Measurements from ENCODE around the gene TYW1.
"Not testable (repeated sequence)": the region's sequence is repeated elsewhere in the genome, so short reads cannot be mapped to it uniquely, and the experiment has no call there.

The TYW1 gene

DNA sequence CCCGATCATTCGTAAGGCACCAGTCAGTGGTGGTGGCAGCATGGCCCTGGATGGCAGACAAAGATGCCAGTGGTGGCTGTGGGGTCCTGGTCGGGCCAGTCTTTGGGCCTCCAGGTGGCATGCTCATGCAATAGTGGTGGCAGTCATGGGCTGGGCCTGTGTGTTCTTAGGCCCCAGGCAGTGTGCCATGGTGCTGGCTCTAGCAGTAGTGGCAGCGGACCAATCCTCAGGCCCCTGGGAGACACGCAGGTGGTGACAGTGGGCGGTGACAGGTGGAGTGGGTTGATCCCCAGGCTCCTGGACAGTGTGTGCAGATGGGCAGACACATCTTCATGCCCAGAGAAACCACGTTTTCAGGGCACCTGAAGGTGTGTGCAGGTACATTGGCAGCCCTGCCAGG lies 159.4 kb downstream of the TYW1 start:
- H3K9me3 Mint-ChIP-seq = peaks cover 25% of the 10 kb centered on the region
- not testable (repeated sequence) for H3K4me3 Mint-ChIP-seq; H3K27ac Mint-ChIP-seq; H3K4me1 Mint-ChIP-seq (ENCODE audit: low read depth); H3K27me3 Mint-ChIP-seq (ENCODE audit: low read depth)
- H3K36me3 Mint-ChIP-seq (ENCODE audit: low read depth) = peaks cover 17% of the 10 kb centered on the region

DNA sequence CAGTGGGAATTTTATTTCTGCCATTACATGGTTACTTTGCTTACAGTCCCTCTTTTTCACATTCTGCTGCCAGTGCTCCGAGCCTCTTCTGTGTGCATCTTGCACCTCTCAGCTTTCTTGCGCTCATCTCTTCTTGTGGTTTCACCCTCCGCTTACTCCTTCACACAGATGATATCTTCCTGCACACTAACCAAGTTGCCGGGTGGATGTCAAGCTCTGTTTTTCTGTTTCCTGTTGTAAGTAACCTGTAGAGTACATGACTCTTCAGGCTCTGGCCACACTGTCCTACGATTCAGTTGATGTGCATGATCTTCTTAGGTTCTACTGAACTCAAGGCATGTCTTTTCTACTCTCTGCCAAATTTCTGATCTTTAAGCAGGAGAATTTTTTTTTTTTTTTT lies 166.7 kb downstream of the TYW1 start:
- not testable (repeated sequence) for H3K9me3 Mint-ChIP-seq; H3K36me3 Mint-ChIP-seq (ENCODE audit: low read depth); H3K4me1 Mint-ChIP-seq (ENCODE audit: low read depth); H3K4me3 Mint-ChIP-seq; H3K27me3 Mint-ChIP-seq (ENCODE audit: low read depth)
- H3K27ac Mint-ChIP-seq = peak overlapping the region; percentile 68

DNA sequence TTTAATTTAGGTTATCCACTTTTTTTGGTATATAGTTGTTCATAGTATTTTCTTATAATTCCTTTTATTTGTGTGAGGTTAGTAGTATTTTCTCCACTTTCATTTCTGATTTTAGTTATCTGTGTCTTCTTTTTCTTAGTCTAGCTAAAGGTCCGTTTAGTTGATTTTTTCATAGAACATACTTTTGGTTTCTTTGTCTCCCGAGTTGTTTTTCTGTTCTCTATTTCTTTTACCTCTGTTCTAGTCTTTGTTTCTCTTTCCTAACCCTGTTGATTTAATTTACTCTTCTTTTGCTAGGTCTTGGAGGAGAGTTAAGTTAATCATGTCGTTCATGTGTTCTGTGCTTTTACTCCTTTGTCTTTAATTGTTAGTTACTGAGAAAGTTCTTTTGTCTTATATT lies 174.5 kb downstream of the TYW1 start:
- H3K4me3 Mint-ChIP-seq; H3K9me3 Mint-ChIP-seq; H3K36me3 Mint-ChIP-seq (ENCODE audit: low read depth); H3K27me3 Mint-ChIP-seq (ENCODE audit: low read depth); H3K27ac Mint-ChIP-seq; H3K4me1 Mint-ChIP-seq (ENCODE audit: low read depth): not testable (repeated sequence)

GRCh38 chr7:67176730-67177129 lies 180.1 kb downstream of the TYW1 start:
- H3K27me3 Mint-ChIP-seq (ENCODE audit: low read depth); H3K36me3 Mint-ChIP-seq (ENCODE audit: low read depth); H3K9me3 Mint-ChIP-seq; H3K4me3 Mint-ChIP-seq; H3K27ac Mint-ChIP-seq; H3K4me1 Mint-ChIP-seq (ENCODE audit: low read depth): not testable (repeated sequence)

GRCh38 chr7:67178915-67179688 lies 182.5 kb downstream of the TYW1 start:
- H3K27ac Mint-ChIP-seq; H3K4me3 Mint-ChIP-seq; H3K9me3 Mint-ChIP-seq; H3K36me3 Mint-ChIP-seq (ENCODE audit: low read depth); H3K4me1 Mint-ChIP-seq (ENCODE audit: low read depth); H3K27me3 Mint-ChIP-seq (ENCODE audit: low read depth): not testable (repeated sequence)

DNA sequence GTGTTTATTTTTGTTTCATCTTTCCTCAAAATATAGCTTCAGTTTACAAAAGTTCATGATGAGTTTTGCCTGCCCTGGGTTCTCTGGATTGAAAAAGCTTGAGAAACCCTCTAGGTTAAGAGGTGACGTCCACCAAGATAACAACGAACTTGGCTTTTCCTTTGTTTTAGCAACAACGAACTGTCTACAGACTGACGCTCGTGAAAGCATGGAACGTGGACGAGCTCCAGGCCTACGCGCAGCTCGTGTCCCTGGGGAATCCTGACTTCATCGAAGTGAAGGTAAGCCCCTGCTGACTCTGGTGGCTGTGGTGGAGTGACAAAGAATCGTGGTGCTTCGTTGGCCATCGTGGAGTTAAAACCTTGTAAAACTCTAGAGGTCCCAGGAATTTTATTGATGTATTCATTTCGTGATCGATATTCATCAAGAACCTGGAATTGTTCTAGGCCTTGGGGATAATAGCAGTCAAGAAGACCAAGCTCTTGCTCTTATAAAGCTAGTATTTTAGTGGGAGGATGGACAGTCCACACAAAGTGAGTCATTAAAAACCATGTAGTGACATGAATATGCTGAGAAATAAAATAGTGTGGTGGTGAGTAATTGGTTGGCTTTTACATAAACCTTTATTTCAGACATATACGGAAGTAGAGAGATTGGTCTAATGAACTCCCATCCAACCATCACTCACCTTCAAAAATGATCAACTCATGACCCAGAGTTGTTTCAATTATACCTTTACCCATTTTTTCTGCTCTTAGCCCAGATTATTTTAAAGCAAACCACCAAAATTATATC lies 186.5 kb downstream of the TYW1 start:
- H3K4me1 Mint-ChIP-seq (ENCODE audit: low read depth); H3K36me3 Mint-ChIP-seq (ENCODE audit: low read depth); H3K4me3 Mint-ChIP-seq; H3K27ac Mint-ChIP-seq; H3K9me3 Mint-ChIP-seq; H3K27me3 Mint-ChIP-seq (ENCODE audit: low read depth): not testable (repeated sequence)

GRCh38 chr7:67184912-67185659 lies 188.5 kb downstream of the TYW1 start:
- not testable (repeated sequence) for H3K4me3 Mint-ChIP-seq; H3K36me3 Mint-ChIP-seq (ENCODE audit: low read depth); H3K4me1 Mint-ChIP-seq (ENCODE audit: low read depth); H3K9me3 Mint-ChIP-seq; H3K27me3 Mint-ChIP-seq (ENCODE audit: low read depth); H3K27ac Mint-ChIP-seq

GRCh38 chr7:67185660-67186129 lies 189.1 kb downstream of the TYW1 start:
- H3K4me1 Mint-ChIP-seq (ENCODE audit: low read depth); H3K9me3 Mint-ChIP-seq; H3K27ac Mint-ChIP-seq; H3K4me3 Mint-ChIP-seq; H3K36me3 Mint-ChIP-seq (ENCODE audit: low read depth); H3K27me3 Mint-ChIP-seq (ENCODE audit: low read depth): not testable (repeated sequence)

DNA sequence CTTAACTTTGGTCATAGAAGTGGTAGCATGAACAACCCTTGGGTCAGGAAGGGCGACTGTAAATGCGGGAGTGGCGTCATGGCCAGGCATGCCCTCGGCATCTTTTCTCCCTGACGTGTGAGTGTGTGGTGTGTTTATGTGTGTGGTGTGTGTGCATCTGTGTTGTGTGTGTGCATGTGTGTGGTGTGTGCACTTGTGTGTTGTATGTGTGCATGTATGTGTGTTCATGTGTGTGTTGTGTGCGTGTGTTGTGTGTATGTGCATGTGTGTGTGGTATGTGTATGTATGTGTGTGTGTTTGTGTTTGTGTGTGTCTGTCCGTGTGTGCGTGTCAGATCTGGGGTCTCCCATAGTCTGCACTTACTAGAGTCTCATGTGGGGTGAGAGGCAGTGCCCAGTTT lies 192.5 kb downstream of the TYW1 start:
- not testable (repeated sequence) for H3K36me3 Mint-ChIP-seq (ENCODE audit: low read depth); H3K27ac Mint-ChIP-seq; H3K4me3 Mint-ChIP-seq; H3K9me3 Mint-ChIP-seq; H3K4me1 Mint-ChIP-seq (ENCODE audit: low read depth); H3K27me3 Mint-ChIP-seq (ENCODE audit: low read depth)

DNA sequence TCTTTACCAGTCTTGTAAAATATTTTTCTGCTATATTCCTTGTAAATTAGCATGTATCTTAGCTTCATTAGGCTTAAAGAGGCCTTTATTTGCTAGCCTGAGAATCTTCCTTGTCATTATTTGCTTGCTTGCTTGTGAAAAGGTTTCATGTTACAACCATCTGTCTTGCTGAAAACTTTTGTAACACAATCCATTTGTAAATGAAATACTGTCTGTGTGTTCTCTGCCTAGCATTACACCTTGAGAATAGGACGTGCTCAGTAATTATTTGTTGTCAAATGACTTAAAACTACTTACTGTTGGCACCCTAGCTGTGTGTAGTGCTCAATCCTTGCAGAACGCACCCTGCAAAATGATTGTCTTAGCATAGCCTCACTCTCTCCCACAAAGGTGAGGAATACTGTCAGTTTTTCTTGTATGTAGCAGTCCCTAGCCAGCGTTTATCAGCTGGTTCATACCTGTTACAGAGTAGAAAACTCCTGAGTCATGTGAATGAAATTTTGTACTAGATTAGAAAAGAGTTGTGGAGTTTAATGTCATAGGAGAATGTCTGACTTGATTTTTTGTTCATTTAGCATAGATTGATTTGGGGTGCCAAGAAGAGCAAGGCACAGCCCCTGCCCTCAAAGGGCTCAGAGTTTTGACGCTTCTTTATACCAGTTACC lies 193.3 kb downstream of the TYW1 start:
- not testable (repeated sequence) for H3K27ac Mint-ChIP-seq; H3K36me3 Mint-ChIP-seq (ENCODE audit: low read depth); H3K9me3 Mint-ChIP-seq

GRCh38 chr7:67191002-67191720 lies 194.5 kb downstream of the TYW1 start:
- H3K9me3 Mint-ChIP-seq; H3K27me3 Mint-ChIP-seq (ENCODE audit: low read depth); H3K27ac Mint-ChIP-seq; H3K4me1 Mint-ChIP-seq (ENCODE audit: low read depth); H3K4me3 Mint-ChIP-seq: not testable (repeated sequence)
- peaks cover 12% of the 10 kb centered on the region for H3K36me3 Mint-ChIP-seq (ENCODE audit: low read depth)

More for the DNA sequence above, 193.3 kb downstream of the TYW1 start:
- H3K27me3 Mint-ChIP-seq (ENCODE audit: low read depth); H3K4me3 Mint-ChIP-seq; H3K4me1 Mint-ChIP-seq (ENCODE audit: low read depth): not testable (repeated sequence)

DNA sequence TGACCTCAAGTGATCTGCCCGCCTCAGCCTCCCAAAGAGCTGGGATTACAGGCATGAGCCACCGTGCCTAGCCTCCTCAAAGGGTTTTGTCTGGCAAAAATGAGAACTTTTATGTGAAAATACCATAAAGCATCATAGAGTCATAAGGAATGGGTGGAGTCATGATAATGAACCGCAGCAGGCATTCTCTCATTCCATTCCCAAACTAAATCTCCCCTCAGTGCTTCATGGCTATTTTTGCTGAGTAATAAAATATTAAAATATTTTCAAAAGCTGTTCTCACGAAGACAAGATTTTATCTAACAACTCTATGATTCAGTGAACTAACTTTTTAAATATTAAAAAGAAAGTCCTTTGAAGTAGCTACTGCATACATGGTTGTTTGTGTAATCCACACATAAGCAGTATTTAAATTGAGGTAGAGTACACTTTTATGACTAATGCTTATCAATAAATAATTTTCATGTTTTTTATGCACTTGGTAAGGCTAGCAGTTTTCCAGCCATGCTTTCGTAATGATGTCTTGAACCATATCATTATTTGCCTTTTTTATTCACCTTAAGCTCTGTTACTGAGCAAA lies 195.6 kb downstream of the TYW1 start:
- H3K9me3 Mint-ChIP-seq; H3K27me3 Mint-ChIP-seq (ENCODE audit: low read depth); H3K4me3 Mint-ChIP-seq; H3K27ac Mint-ChIP-seq; H3K4me1 Mint-ChIP-seq (ENCODE audit: low read depth): not testable (repeated sequence)
- H3K36me3 Mint-ChIP-seq (ENCODE audit: low read depth) = peaks cover 14% of the 10 kb centered on the region

DNA sequence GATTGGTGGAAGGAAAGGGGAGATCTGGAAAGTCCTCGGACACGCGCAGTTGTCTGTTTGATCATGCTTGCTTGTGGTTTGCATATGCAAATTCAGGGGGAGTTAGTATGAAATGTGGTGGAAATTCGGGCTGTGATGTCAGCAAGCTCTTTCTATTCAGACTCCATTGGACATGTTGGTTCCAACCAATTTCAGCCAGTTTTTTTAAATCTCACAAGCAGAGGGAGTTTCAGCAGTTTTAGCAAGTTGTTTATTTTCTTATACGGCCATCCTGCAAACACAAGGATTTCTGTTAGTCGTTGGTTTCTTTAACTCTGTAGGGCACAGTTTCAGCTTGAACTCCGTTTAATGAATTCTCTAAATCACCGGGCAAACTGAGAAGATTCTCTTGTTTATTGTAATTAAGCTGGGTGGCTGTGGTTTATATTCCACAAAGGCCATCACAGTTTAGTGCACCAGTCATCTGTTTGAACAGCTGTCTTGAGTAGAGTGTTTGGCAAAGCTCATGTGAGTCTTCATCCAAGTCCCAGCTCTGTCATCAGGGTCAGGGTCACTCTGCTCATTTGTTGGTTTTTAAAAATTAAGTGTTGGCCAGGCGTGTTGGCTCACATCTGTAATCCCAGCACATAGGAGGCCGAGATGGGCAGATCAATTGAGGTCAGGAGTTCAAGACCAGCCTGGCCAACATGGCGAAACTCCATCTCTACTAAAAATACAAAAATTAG lies 196.4 kb downstream of the TYW1 start:
- H3K27me3 Mint-ChIP-seq (ENCODE audit: low read depth); H3K4me1 Mint-ChIP-seq (ENCODE audit: low read depth); H3K4me3 Mint-ChIP-seq; H3K9me3 Mint-ChIP-seq; H3K27ac Mint-ChIP-seq: not testable (repeated sequence)
- peaks cover 14% of the 10 kb centered on the region for H3K36me3 Mint-ChIP-seq (ENCODE audit: low read depth)

Data from T-helper 1 cell treated with Interleukin-12 subunit alpha and Interleukin-12 subunit beta and Interleukin-4 antibody, amounts not matched to agents 30 μg/mL and 1 μg/mL, for 36 hours (primary cell).